ENCODE results near the gene ACSF3. TPM values are rescaled to one million over a fixed set of nuclear protein-coding genes. Genes with fewer than 3 reads are reported as not detected.

The ACSF3 gene
- total RNA-seq, 1 experiment from 2014 or later: 74.5 TPM

DNA sequence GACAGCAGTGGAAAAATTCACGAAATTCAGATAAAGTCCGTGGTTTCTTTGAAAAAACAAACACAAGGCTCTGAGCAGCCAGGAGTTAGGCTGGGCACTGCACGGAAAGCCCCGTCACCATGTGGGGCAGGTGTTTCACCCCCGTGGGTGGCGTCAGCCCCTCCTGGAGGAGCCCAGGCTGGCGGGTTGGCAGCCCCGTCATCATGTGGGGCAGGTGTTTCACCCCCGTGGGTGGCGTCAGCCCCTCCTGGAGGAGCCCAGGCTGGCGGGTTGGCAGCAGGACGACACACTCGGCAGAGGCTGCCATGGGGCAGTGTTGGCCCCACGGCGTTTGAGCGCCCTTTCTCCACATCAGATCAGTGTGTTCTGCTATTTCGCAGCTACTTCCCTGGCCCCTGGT, 38.1 kb downstream of the ACSF3 start:
- Histone ChIP-seq H3K4me1 (ENCODE audit: control insufficient read depth in 1 of 2, insufficient read depth in 2 of 2, low read length in 2 of 2) (no peaks in the 10 kb centered on the region), H3K36me3 (ENCODE audit: control insufficient read depth in 1 of 2, insufficient read depth in 2 of 2, low read length in 2 of 2) (peaks cover 8 to 43% of the 10 kb centered on the region in 2 experiments), H3K79me2 (ENCODE audit: insufficient read depth, low read length) (peaks cover 4% of the 10 kb centered on the region), H3K4me2 (ENCODE audit: low read length) (no peak overlapping the region), H3K9ac (ENCODE audit: low read length) (no peak overlapping the region), H3K4me3 (replicated peaks in 1 of 2; ENCODE audit: low read depth in 1 of 2, low read length in 2 of 2) (no peak overlapping the region), H3K9me2 (ENCODE audit: insufficient read depth) (no peaks in the 10 kb centered on the region), H2AFZ (ENCODE audit: low read depth, low read length, poor library complexity, severe bottlenecking) (no peak overlapping the region), H3K9me3 (ENCODE audit: control insufficient read depth in 1 of 2, insufficient read depth in 1 of 2, low read depth in 1 of 2, low read length in 2 of 2) (peaks cover 13 to 14% of the 10 kb centered on the region in 2 experiments; a peak in 3 of 4 replicates), H3K27me3 (ENCODE audit: insufficient read depth, low read length) (no peaks in the 10 kb centered on the region), H3K27ac (ENCODE audit: low read depth, low read length) (no peak overlapping the region), H4K20me1 (ENCODE audit: insufficient read depth) (no peaks in the 10 kb centered on the region)
- RAD21 ChIA-PET (ENCODE audit: low non-redundant PET in 1 of 2, low total read pairs in 2 of 2, uncharacterized antibody in 2 of 2, unreplicated experiment in 2 of 2): no interaction called here
- DNase-seq (ENCODE audit: low read depth, low spot score): no peak
- no TSS peak for BruUV-seq (replicated peaks)
- CTCF ChIA-PET: no interaction called here
- no peak for ATAC-seq
- intact Hi-C loops (cut with micrococcal nuclease): no loop called here
- TF ChIP-seq, protein P1, sequence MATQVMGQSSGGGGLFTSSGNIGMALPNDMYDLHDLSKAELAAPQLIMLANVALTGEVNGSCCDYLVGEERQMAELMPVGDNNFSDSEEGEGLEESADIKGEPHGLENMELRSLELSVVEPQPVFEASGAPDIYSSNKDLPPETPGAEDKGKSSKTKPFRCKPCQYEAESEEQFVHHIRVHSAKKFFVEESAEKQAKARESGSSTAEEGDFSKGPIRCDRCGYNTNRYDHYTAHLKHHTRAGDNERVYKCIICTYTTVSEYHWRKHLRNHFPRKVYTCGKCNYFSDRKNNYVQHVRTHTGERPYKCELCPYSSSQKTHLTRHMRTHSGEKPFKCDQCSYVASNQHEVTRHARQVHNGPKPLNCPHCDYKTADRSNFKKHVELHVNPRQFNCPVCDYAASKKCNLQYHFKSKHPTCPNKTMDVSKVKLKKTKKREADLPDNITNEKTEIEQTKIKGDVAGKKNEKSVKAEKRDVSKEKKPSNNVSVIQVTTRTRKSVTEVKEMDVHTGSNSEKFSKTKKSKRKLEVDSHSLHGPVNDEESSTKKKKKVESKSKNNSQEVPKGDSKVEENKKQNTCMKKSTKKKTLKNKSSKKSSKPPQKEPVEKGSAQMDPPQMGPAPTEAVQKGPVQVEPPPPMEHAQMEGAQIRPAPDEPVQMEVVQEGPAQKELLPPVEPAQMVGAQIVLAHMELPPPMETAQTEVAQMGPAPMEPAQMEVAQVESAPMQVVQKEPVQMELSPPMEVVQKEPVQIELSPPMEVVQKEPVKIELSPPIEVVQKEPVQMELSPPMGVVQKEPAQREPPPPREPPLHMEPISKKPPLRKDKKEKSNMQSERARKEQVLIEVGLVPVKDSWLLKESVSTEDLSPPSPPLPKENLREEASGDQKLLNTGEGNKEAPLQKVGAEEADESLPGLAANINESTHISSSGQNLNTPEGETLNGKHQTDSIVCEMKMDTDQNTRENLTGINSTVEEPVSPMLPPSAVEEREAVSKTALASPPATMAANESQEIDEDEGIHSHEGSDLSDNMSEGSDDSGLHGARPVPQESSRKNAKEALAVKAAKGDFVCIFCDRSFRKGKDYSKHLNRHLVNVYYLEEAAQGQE (IDR thresholded peaks at IDR 0.05; ENCODE audit: low read depth): no peak
- TF ChIP-seq SP1 (IDR thresholded peaks at IDR 0.05; ENCODE audit: low read depth): no peak
- no peak for TF ChIP-seq POLR2AphosphoS5 (IDR thresholded peaks at IDR 0.05; ENCODE audit: low read depth, low read length)
- no peak for TF ChIP-seq RAD21 (IDR thresholded peaks at IDR 0.05; ENCODE audit: low read depth)
- no peak for TF ChIP-seq ZNF274 (IDR thresholded peaks at IDR 0.05; ENCODE audit: low read depth, low read length)
- TF ChIP-seq ZFX (IDR thresholded peaks at IDR 0.05): no peak
- TF ChIP-seq, protein P2, sequence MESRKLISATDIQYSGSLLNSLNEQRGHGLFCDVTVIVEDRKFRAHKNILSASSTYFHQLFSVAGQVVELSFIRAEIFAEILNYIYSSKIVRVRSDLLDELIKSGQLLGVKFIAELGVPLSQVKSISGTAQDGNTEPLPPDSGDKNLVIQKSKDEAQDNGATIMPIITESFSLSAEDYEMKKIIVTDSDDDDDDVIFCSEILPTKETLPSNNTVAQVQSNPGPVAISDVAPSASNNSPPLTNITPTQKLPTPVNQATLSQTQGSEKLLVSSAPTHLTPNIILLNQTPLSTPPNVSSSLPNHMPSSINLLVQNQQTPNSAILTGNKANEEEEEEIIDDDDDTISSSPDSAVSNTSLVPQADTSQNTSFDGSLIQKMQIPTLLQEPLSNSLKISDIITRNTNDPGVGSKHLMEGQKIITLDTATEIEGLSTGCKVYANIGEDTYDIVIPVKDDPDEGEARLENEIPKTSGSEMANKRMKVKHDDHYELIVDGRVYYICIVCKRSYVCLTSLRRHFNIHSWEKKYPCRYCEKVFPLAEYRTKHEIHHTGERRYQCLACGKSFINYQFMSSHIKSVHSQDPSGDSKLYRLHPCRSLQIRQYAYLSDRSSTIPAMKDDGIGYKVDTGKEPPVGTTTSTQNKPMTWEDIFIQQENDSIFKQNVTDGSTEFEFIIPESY (IDR thresholded peaks at IDR 0.05; ENCODE audit: extremely low read depth, insufficient replicate concordance, low read length): no peak
- TF ChIP-seq, protein P3, sequence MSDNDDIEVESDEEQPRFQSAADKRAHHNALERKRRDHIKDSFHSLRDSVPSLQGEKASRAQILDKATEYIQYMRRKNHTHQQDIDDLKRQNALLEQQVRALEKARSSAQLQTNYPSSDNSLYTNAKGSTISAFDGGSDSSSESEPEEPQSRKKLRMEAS (IDR thresholded peaks at IDR 0.05): no peak
- no peak for TF ChIP-seq TCF7L2 (IDR thresholded peaks at IDR 0.05; ENCODE audit: borderline replicate concordance, extremely low read depth, insufficient read depth, insufficient read length)
- no peak for TF ChIP-seq EZH2phosphoT487 (IDR thresholded peaks at IDR 0.05; ENCODE audit: borderline replicate concordance)
- no peak for TF ChIP-seq CEBPB (IDR thresholded peaks at IDR 0.05; ENCODE audit: low read depth)
- no peak for TF ChIP-seq YY1 (IDR thresholded peaks at IDR 0.05; ENCODE audit: extremely low read depth, insufficient replicate concordance, low read depth, low read length)
- TF ChIP-seq, protein P4, sequence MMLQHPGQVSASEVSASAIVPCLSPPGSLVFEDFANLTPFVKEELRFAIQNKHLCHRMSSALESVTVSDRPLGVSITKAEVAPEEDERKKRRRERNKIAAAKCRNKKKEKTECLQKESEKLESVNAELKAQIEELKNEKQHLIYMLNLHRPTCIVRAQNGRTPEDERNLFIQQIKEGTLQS (IDR thresholded peaks at IDR 0.05): no peak
- TF ChIP-seq, protein P5, sequence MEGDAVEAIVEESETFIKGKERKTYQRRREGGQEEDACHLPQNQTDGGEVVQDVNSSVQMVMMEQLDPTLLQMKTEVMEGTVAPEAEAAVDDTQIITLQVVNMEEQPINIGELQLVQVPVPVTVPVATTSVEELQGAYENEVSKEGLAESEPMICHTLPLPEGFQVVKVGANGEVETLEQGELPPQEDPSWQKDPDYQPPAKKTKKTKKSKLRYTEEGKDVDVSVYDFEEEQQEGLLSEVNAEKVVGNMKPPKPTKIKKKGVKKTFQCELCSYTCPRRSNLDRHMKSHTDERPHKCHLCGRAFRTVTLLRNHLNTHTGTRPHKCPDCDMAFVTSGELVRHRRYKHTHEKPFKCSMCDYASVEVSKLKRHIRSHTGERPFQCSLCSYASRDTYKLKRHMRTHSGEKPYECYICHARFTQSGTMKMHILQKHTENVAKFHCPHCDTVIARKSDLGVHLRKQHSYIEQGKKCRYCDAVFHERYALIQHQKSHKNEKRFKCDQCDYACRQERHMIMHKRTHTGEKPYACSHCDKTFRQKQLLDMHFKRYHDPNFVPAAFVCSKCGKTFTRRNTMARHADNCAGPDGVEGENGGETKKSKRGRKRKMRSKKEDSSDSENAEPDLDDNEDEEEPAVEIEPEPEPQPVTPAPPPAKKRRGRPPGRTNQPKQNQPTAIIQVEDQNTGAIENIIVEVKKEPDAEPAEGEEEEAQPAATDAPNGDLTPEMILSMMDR (IDR thresholded peaks at IDR 0.05 in 2 of 3, conservative IDR thresholded peaks at IDR 0.05 in 1 of 3; ENCODE audit: borderline replicate concordance in 1 of 3, insufficient read depth in 1 of 3, low read depth in 2 of 3, low read length in 2 of 3): no peak
- POLR2A ChIA-PET: no interaction called here
